Activated CD4-positive, alpha-beta T cell treated with anti-CD3 and anti-CD28 coated beads, Interleukin-2, amount 10 ng/mL, durations not matched to agents 7 days and 5 days (primary cell): ENCODE measurements around the gene SLC30A2. TPM values are rescaled to one million over a fixed set of nuclear protein-coding genes. Genes with fewer than 3 reads are reported as not detected.
"Not testable (repeated sequence)": the region's sequence is repeated elsewhere in the genome, so short reads cannot be mapped to it uniquely, and the experiment has no call there.

ENCODE experiments used
- CTCF ChIA-PET: fragments of 350-600 bp; sonication (Branson Sonifier 250); formaldehyde crosslinking; loops from one replicate; lab custom pipeline; 2021; ENCODE audit warnings: antibody characterized with exemption; lab: Charles Lee
- POLR2A ChIA-PET: fragments of 350-600 bp; sonication (Branson Sonifier 250); formaldehyde crosslinking; loops from one replicate; lab custom pipeline; 2021; ENCODE audit warnings: antibody characterized with exemption; lab: Charles Lee
- DNase-seq: peaks from one replicate; pipeline ENCODE4 v3.0.0-alpha.2; 2020
- H3K27ac Mint-ChIP-seq: one replicate; pipeline ENCODE4 v1.8.0; 2021; ENCODE audit warnings: mild to moderate bottlenecking, moderate library complexity, mixed read lengths
- H3K27me3 Mint-ChIP-seq: one replicate; pipeline ENCODE4 v1.8.0; 2021; ENCODE audit warnings: mixed read lengths
- H3K36me3 Mint-ChIP-seq: one replicate; pipeline ENCODE4 v1.8.0; 2021; ENCODE audit warnings: low read depth, mixed read lengths
- H3K4me1 Mint-ChIP-seq: one replicate; pipeline ENCODE4 v1.8.0; 2021; ENCODE audit warnings: mixed read lengths
- H3K4me3 Mint-ChIP-seq: one replicate; pipeline ENCODE4 v1.8.0; 2021; ENCODE audit warnings: mild to moderate bottlenecking, moderate library complexity, mixed read lengths
- H3K9me3 Mint-ChIP-seq: one replicate; pipeline ENCODE4 v1.8.0; 2021; ENCODE audit warnings: mixed read lengths
- total RNA-seq, 2 experiments: library from RNA; stranded (reverse); gene quantifications; one replicate each; pipeline ENCODE4 v1.2.3, GENCODE V29; 2021

Gene SLC30A2, protein sequence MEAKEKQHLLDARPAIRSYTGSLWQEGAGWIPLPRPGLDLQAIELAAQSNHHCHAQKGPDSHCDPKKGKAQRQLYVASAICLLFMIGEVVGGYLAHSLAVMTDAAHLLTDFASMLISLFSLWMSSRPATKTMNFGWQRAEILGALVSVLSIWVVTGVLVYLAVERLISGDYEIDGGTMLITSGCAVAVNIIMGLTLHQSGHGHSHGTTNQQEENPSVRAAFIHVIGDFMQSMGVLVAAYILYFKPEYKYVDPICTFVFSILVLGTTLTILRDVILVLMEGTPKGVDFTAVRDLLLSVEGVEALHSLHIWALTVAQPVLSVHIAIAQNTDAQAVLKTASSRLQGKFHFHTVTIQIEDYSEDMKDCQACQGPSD
- total RNA-seq = not detected

DNA sequence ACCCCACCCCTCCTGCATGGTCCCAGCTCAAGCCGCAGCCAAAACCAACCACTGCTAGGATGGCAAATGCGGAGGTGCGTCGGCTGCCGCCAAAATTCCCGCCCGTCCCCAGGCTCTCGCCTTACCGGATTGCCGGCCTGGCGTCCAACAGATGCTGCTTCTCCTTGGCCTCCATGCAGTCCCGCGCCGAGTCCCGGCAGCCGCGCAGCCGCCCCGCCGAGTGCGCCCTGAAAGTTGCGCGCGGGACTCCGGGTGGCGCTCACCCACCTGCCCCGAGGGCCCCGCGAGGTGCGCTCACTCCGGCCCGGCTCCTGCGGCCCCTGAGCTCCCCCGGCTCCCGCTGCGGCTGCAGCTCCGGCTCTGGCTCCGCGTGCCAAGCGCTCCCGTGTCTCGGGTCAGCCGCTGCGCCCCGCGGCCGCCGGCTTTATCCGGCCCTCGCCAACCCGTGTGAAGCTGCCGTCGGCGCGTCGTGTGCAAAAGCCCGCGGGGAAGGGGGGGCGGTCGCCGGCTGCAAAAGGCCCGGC is at the start of gene SLC30A2:
Gene SLC30A2 (minus strand): TSS at position 397 of the 524 bp plus-strand sequence. CDS start 222 bp downstream, at position 175.
- no peak for DNase-seq

DNA sequence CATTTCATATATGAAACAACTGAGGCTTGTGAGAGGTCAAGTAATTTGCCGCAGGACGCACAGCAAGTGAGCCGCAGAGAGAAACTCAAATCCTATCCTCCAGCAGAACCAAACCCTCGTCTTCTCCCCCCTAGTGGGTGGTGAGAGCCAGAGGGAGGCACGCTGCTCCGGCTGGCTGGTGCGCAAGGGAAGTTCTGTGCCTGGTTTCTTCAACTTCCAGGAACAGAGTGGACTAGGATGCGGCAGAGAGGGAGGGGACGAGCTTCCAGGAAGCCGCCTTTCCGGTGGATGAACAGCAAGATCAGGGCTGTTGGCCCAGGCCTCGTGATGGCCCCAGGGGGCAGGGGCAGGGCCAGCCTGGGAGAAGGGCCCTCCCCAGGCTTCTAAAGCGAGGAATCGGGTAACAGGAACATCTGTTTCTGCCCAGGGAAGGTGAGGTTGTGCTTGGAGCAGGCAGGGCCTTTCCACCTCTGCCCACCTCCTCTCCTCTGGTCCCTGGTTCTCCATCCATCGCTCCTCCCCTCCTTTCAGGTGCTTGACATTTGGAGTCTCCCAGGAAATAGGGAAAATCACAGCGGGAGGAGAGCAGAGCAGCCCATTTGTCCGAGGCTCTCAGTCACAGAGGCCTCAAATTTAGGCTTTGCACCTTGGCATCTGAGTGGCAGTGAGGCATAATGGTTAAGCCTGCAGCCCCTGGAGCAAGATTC is 48.9 kb upstream of the SLC30A2 start:
- H3K9me3 Mint-ChIP-seq = no peaks in the 10 kb centered on the region
- CTCF ChIA-PET = interaction anchor here (0.7 kb wide), 1 partner anchor 45 kb away, joined by 5 read pairs; no protein-coding TSS in a partner anchor
- no peak for DNase-seq
- POLR2A ChIA-PET = no interaction called here
- peaks cover 37% of the 10 kb centered on the region for H3K27me3 Mint-ChIP-seq
- H3K4me1 Mint-ChIP-seq = peaks cover 9% of the 10 kb centered on the region
- H3K27ac Mint-ChIP-seq = no peak overlapping the region
- H3K36me3 Mint-ChIP-seq = no peaks in the 10 kb centered on the region
- H3K4me3 Mint-ChIP-seq = no peak overlapping the region

More for the DNA sequence above, at the start of gene SLC30A2:
- Mint-ChIP-seq H3K4me1 (peaks cover 3% of the 10 kb centered on the region), H3K27ac (no peak within 1 kb of the TSS), H3K9me3 (no peaks in the 10 kb centered on the region), H3K4me3 (no peak within 1 kb of the TSS), H3K36me3 (no peaks in the 10 kb centered on the region), H3K27me3 (peaks cover 67% of the 10 kb centered on the region)
- CTCF ChIA-PET = interaction anchor here (0.6 to 2.3 kb wide), 4 partner anchors 11 to 456 kb away, joined by 4 to 9 read pairs (median 5); no protein-coding TSS in a partner anchor
- POLR2A ChIA-PET = no interaction called here

DNA sequence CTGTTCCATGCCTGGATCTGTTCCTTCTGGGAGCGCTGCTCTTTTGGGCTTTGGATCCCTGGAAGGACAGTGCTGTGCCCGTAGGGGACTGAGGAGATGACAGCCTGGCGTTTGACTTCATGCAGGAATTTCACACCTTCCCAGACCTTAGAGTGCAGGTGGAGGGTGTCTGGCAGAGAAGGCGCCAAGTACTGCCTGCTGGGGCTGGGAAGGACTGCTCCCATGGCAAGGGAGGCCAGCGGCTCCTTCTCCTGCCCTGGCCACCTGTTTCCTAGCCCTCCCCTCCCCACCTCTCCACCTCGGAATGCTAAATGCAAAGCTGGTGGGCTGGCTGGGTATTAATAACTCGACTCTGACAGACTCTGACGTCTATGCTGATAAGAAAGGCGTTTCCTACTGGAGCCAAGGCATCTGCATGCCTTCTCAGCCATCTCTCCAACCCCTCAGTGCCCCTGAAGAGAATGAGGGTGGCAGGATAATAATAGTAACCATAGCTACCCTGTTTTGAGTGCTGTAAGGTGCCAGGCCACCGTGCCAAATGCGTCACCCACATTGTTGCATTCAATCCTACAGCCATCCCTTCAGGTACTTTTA is 48.3 kb upstream of the SLC30A2 start:
- Mint-ChIP-seq H3K36me3 (no peaks in the 10 kb centered on the region), H3K4me1 (peaks cover 9% of the 10 kb centered on the region), H3K9me3 (no peaks in the 10 kb centered on the region), H3K27me3 (peaks cover 38% of the 10 kb centered on the region), H3K27ac (no peak overlapping the region), H3K4me3 (no peak overlapping the region)
- DNase-seq = no peak
- ChIA-PET CTCF (interaction anchor here (0.7 kb wide), 1 partner anchor 45 kb away, joined by 5 read pairs; no protein-coding TSS in a partner anchor), POLR2A (no interaction called here)

- CTCF ChIA-PET, H3K9me3 Mint-ChIP-seq, H3K4me3 Mint-ChIP-seq, DNase-seq, POLR2A ChIA-PET, H3K27ac Mint-ChIP-seq, H3K36me3 Mint-ChIP-seq, H3K4me1 Mint-ChIP-seq: not testable (repeated sequence)
- peaks cover 38% of the 10 kb centered on the region for H3K27me3 Mint-ChIP-seq
These were observed 47.7 kb upstream of the SLC30A2 start for GRCh38 chr1:26093569-26093968.

GRCh38 chr1:26092422-26092821 is 46.5 kb upstream of the SLC30A2 start:
- H3K27me3 Mint-ChIP-seq = peaks cover 34% of the 10 kb centered on the region
- H3K27ac Mint-ChIP-seq = no peak overlapping the region
- H3K9me3 Mint-ChIP-seq = no peaks in the 10 kb centered on the region
- no peaks in the 10 kb centered on the region for H3K4me1 Mint-ChIP-seq
- DNase-seq = no peak
- CTCF ChIA-PET = no interaction called here
- POLR2A ChIA-PET = no interaction called here
- no peak overlapping the region for H3K4me3 Mint-ChIP-seq
- H3K36me3 Mint-ChIP-seq = no peaks in the 10 kb centered on the region

GRCh38 chr1:26090893-26091292 is 45.0 kb upstream of the SLC30A2 start:
- H3K4me1 Mint-ChIP-seq = no peaks in the 10 kb centered on the region
- no peak overlapping the region for H3K4me3 Mint-ChIP-seq
- POLR2A ChIA-PET = no interaction called here
- no peaks in the 10 kb centered on the region for H3K36me3 Mint-ChIP-seq
- H3K27me3 Mint-ChIP-seq = peaks cover 30% of the 10 kb centered on the region
- no peaks in the 10 kb centered on the region for H3K9me3 Mint-ChIP-seq
- CTCF ChIA-PET = interaction anchor here (0.6 to 0.8 kb wide), 3 partner anchors 8 to 330 kb away, joined by 3 to 8 read pairs (median 4); no protein-coding TSS in a partner anchor
- DNase-seq = no peak
- no peak overlapping the region for H3K27ac Mint-ChIP-seq

GRCh38 chr1:26089125-26089524 is 43.2 kb upstream of the SLC30A2 start:
- Mint-ChIP-seq H3K4me1 (no peaks in the 10 kb centered on the region), H3K27me3 (peaks cover 36% of the 10 kb centered on the region), H3K9me3 (no peaks in the 10 kb centered on the region), H3K27ac (no peak overlapping the region), H3K4me3 (no peak overlapping the region), H3K36me3 (no peaks in the 10 kb centered on the region)
- no peak for DNase-seq
- ChIA-PET CTCF (no interaction called here), POLR2A (no interaction called here)

DNA sequence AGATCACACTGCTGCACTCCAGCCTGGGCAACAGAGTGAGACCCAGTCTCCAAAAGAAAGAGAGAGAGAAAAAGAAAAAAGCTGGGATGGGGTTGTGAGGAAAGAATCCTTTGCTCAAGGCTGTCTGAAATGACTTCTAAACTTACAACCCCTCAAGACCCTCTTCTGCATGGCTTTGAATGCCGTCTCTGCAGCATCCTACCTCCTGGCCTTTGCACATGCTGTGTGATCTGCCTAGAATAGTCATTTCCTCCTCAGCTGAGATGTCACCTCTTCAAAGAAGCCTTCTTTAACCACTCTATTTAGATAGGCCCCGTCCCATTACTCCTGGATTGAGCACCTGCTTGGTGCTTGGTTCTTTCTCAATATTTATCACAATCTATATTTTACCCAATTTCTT is 38.9 kb upstream of the SLC30A2 start:
- ChIA-PET CTCF (interaction anchor here (0.6 to 1.7 kb wide), 4 partner anchors 23 to 135 kb away, joined by 3 to 9 read pairs (median 3); partner anchors contain the start of genes C1orf232 and ZNF593), POLR2A (no interaction called here)
- no peaks in the 10 kb centered on the region for H3K36me3 Mint-ChIP-seq
- H3K4me1 Mint-ChIP-seq = no peaks in the 10 kb centered on the region
- H3K9me3 Mint-ChIP-seq = no peaks in the 10 kb centered on the region
- no peak overlapping the region for H3K4me3 Mint-ChIP-seq
- no peak for DNase-seq
- no peak overlapping the region for H3K27ac Mint-ChIP-seq
- H3K27me3 Mint-ChIP-seq = peaks cover 12% of the 10 kb centered on the region

- H3K27me3 Mint-ChIP-seq = peaks cover 11% of the 10 kb centered on the region
- no peaks in the 10 kb centered on the region for H3K9me3 Mint-ChIP-seq
- CTCF ChIA-PET = interaction anchor here (1.0 to 1.7 kb wide), 4 partner anchors 26 to 150 kb away, joined by 3 to 9 read pairs (median 4); partner anchors contain the start of genes CEP85 and ZNF593
- no peak for DNase-seq
- no peaks in the 10 kb centered on the region for H3K4me1 Mint-ChIP-seq
- POLR2A ChIA-PET = no interaction called here
- no peaks in the 10 kb centered on the region for H3K36me3 Mint-ChIP-seq
- H3K4me3 Mint-ChIP-seq = no peak overlapping the region
- no peak overlapping the region for H3K27ac Mint-ChIP-seq
These were observed 38.2 kb upstream of the SLC30A2 start for GRCh38 chr1:26084091-26084561.

- Mint-ChIP-seq H3K36me3 (no peaks in the 10 kb centered on the region), H3K27me3 (peaks cover 15% of the 10 kb centered on the region), H3K4me1 (no peaks in the 10 kb centered on the region), H3K9me3 (no peaks in the 10 kb centered on the region), H3K4me3 (no peak overlapping the region), H3K27ac (no peak overlapping the region)
- ChIA-PET CTCF (interaction anchor here (0.6 to 1.7 kb wide), 4 partner anchors 29 to 151 kb away, joined by 3 to 9 read pairs (median 4); partner anchors contain the start of genes CEP85 and ZNF593), POLR2A (no interaction called here)
- DNase-seq = no peak
These were observed 37.3 kb upstream of the SLC30A2 start for GRCh38 chr1:26083208-26083607.

GRCh38 chr1:26082020-26082350 is 36.1 kb upstream of the SLC30A2 start:
- Mint-ChIP-seq H3K4me1 (no peaks in the 10 kb centered on the region), H3K9me3 (no peaks in the 10 kb centered on the region), H3K27ac (no peak overlapping the region), H3K4me3 (no peak overlapping the region), H3K36me3 (no peaks in the 10 kb centered on the region), H3K27me3 (peaks cover 19% of the 10 kb centered on the region)
- no peak for DNase-seq
- POLR2A ChIA-PET = interaction anchor here (0.6 kb wide), 1 partner anchor 861 kb away, joined by 3 read pairs; no protein-coding TSS in a partner anchor
- CTCF ChIA-PET = interaction anchor here (1.1 kb wide), 1 partner anchor 69 kb away, joined by 5 read pairs; no protein-coding TSS in a partner anchor

GRCh38 chr1:26081267-26082019 is 35.5 kb upstream of the SLC30A2 start:
- H3K9me3 Mint-ChIP-seq = no peaks in the 10 kb centered on the region

More at GRCh38 chr1:26081267-26082019, 35.5 kb upstream of the SLC30A2 start:
- Mint-ChIP-seq H3K4me3 (no peak overlapping the region), H3K4me1 (peaks cover 3% of the 10 kb centered on the region), H3K27me3 (peaks cover 19% of the 10 kb centered on the region), H3K27ac (no peak overlapping the region), H3K36me3 (no peaks in the 10 kb centered on the region)
- no peak for DNase-seq
- CTCF ChIA-PET = interaction anchor here (1.1 to 1.6 kb wide), 3 partner anchors 17 to 69 kb away, joined by 3 to 5 read pairs (median 4); no protein-coding TSS in a partner anchor
- POLR2A ChIA-PET = no interaction called here
